ENCODE results near the gene RIC8B. TPM values are rescaled to one million over a fixed set of nuclear protein-coding genes. Genes with fewer than 3 reads are reported as not detected.

RIC8B gene
- total RNA-seq, 4 donors from 2014 or later = 12.5 to 17.8 (median 15.8) TPM

DNA sequence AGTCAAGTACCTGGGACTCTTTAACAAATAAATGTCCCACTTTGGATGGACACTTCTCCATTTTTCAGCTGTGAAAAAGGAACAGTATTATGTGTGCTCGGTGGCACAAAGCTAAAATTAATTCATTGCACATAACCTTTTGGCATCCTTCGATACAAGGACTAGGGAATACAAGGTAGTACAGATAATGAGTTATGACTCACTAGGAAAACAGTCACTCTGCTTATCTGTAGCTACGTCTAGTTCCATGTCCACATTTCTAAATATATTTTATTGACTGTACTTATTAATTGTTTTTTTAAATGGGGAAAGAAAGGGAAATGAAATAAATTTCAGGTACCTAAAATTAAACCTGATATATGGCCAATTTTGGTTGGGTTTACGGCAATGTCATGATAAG is 35.2 kb upstream of the RIC8B start:
- ATAC-seq (ENCODE audit: low FRiP score) (no peak), DNase-seq (ENCODE audit: low spot score) (no peak)
- TF ChIP-seq, protein P1, sequence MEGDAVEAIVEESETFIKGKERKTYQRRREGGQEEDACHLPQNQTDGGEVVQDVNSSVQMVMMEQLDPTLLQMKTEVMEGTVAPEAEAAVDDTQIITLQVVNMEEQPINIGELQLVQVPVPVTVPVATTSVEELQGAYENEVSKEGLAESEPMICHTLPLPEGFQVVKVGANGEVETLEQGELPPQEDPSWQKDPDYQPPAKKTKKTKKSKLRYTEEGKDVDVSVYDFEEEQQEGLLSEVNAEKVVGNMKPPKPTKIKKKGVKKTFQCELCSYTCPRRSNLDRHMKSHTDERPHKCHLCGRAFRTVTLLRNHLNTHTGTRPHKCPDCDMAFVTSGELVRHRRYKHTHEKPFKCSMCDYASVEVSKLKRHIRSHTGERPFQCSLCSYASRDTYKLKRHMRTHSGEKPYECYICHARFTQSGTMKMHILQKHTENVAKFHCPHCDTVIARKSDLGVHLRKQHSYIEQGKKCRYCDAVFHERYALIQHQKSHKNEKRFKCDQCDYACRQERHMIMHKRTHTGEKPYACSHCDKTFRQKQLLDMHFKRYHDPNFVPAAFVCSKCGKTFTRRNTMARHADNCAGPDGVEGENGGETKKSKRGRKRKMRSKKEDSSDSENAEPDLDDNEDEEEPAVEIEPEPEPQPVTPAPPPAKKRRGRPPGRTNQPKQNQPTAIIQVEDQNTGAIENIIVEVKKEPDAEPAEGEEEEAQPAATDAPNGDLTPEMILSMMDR (IDR thresholded peaks at IDR 0.05) = no peak

DNA sequence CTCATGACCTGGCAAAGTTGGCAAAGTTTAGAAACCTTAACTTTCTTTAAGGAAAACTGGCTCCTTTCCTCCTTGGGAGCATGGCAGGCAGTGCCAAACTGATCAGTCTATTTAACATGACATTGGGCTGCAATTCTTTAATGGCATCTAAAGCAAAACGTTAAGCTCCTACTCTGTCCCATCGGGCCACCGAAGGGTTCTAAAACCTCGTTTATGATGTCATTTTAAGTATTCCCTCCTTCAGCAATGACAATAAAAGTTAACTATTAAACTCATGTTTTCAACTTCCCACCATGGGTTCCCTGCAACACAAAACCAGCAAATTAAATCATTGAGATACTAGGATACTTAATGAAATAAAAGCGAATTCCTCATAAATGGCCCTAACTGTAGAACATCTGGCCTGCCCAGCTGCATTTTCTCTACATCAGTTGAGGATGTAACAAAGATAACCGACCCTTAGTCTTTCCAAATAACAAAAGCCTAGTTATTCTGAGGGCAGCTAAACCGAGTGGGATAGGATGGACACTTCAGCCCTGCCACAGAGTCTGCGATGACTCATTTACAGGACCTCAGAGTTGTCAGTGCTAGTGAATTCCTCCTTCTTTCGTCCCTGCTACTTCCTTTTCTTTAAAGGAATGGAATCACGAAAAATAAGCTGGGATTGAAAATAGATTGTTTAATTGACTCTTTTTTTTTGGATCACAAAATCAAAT is 34.5 kb upstream of the RIC8B start:
- no peak for ATAC-seq (ENCODE audit: low FRiP score)
- DNase-seq (ENCODE audit: low spot score) = no peak
- TF ChIP-seq, protein P1 (IDR thresholded peaks at IDR 0.05) = no peak

DNA sequence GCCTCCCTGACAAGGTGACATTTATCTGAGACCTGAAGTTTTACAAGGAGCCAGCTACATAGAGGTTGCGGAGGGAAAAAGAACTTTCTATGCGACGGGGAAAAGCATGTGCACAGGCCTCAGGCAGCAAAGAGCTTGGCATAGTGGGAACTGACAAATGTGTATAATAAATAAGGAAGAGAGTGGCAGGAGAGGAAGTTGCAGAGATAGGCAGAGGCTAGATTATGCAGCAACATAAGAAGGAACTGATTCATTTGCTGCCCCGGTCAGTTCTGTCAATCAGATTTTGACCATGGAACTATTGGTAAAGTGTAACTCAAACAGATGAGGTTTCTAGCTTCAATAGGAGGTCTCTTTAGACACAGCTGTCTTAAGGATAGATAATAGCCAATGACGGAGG is 33.7 kb upstream of the RIC8B start:
- ATAC-seq (ENCODE audit: low FRiP score) = no peak
- TF ChIP-seq, protein P1 (IDR thresholded peaks at IDR 0.05) = no peak

DNA sequence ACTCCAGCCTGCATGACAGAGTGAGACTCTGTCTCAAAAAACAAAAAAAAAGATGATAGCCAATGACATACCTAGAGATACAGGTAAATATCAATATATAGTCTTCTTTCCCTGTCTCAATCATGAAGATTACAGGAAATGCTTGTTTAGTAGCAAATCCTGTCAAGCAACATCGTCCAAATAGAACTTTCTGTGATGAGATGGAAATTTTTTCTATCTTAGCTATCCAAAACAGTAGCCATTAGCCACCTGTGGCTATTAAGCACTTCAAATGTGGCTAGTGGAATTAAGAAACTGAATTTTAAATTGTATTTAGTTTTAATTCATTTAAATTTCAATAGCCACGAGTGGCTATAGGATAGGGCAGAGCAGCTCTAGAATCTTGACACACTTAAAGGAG is 33.2 kb upstream of the RIC8B start:
- DNase-seq (ENCODE audit: low spot score) = no peak
- TF ChIP-seq, protein P1 (IDR thresholded peaks at IDR 0.05) = no peak
- ATAC-seq (ENCODE audit: low FRiP score) = no peak

More for the DNA sequence above, 33.7 kb upstream of the RIC8B start:
- no peak for DNase-seq (ENCODE audit: low spot score)

DNA sequence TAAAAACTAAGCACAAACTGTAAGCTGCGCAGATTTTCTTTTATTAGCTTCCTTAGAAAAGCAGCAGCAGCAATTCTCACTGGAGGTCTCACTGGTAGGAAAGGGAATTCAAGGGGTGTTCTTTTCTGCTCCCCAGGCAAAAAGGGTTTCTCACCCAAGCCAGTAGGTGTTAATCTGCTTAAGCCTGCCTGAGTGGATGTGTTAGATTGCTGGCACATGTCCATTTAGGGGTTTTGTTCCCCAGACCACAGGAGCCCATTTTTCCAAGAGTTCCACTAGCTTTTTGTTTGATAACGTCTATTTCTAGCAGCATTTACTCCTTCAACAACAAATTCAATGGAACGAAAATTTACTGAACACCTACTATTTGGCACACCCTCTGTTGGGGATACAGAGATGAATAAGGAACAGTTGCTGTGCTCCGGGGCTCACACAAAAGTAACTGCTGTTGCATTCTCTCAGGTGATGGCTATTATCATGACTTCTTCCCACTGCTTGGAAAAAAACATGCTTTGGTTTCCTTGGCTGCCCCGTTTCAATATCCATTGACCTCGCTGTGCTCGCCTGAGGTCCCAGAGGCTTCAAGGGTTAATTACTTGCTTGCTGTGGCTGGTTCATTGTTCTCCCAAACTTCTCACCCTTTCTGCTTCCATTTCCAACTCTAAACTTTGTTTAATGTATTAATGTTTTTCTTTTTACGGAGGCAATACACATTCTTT is 31.1 kb upstream of the RIC8B start:
- TF ChIP-seq, protein P1 (IDR thresholded peaks at IDR 0.05) = no peak
- ATAC-seq (ENCODE audit: low FRiP score) (no peak), DNase-seq (ENCODE audit: low spot score) (no peak)

DNA sequence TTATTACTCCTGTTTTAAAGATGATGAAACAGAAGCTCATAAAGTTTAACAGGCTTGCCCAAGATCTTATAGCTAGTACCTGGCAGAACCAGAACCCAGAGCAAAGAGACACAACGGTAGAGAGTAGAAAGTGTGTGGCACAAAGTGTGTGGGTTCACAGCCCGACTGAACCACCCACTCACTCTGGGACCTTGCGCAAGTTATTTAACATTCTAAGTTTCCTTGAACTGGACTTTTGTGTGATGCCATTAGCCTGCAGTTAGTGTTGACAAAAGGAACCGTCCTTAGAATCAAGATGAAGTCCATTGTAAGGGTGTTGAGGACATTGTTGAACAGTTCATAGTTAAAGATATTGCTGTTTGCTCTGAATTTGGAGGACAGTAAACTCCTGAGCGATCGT is 29.9 kb upstream of the RIC8B start:
- DNase-seq (ENCODE audit: low spot score) (no peak), ATAC-seq (ENCODE audit: low FRiP score) (no peak)
- TF ChIP-seq, protein P1 (IDR thresholded peaks at IDR 0.05) = no peak
